Measurements from ENCODE around the gene SPCS1.

DNA sequence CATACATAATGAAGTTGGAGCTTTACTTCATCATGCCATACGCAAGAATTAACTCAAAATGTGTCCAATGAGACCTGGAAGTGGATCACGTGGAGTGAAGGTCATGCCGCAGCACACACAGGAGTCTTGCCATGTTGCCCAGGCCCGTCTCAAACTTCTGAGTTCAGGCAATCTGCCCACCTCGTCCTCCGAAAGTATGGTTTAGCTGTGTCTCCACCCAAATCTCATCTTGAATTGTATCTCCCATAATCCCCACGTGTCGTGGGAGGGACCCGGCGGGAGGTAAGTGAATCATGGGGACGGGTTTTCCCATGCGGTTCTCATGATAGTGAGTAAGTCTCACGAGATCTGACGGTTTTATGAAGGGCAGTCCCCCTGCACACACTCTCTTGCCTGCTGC, 25.7 kb downstream of the SPCS1 start:
- no peak for TF ChIP-seq POLR2A (IDR thresholded peaks at IDR 0.05)
- TF ChIP-seq, protein P1, sequence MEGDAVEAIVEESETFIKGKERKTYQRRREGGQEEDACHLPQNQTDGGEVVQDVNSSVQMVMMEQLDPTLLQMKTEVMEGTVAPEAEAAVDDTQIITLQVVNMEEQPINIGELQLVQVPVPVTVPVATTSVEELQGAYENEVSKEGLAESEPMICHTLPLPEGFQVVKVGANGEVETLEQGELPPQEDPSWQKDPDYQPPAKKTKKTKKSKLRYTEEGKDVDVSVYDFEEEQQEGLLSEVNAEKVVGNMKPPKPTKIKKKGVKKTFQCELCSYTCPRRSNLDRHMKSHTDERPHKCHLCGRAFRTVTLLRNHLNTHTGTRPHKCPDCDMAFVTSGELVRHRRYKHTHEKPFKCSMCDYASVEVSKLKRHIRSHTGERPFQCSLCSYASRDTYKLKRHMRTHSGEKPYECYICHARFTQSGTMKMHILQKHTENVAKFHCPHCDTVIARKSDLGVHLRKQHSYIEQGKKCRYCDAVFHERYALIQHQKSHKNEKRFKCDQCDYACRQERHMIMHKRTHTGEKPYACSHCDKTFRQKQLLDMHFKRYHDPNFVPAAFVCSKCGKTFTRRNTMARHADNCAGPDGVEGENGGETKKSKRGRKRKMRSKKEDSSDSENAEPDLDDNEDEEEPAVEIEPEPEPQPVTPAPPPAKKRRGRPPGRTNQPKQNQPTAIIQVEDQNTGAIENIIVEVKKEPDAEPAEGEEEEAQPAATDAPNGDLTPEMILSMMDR (IDR thresholded peaks at IDR 0.05): no peak

Data from lower leg skin (tissue), 3 donors.